Stimulated activated CD4-positive, alpha-beta T cell treated with anti-CD3 and anti-CD28 coated beads, Interleukin-1b, Interleukin-23, amount 100 ng/mL, for 4 hours (primary cell): ENCODE measurements around the gene MAGI1.

Experiments
- DNase-seq, 2 donors: peaks; one replicate each; pipeline ENCODE4 v3.0.0-alpha.2; 2020; ENCODE audit warnings: low read depth in 2 of 2

MAGI1 gene

GRCh38 chr3:65432388-65433003, 606.2 kb downstream of the MAGI1 start:
- DNase-seq = no peak

- DNase-seq = no peak
These were observed 612.8 kb downstream of the MAGI1 start for GRCh38 chr3:65425880-65426279.

GRCh38 chr3:65422154-65422553, 616.6 kb downstream of the MAGI1 start:
- DNase-seq = no peak

GRCh38 chr3:65419233-65419632, 619.5 kb downstream of the MAGI1 start:
- DNase-seq = no peak

GRCh38 chr3:65413891-65414290, 624.8 kb downstream of the MAGI1 start:
- DNase-seq = no peak

- no peak for DNase-seq
These were observed 626.1 kb downstream of the MAGI1 start for GRCh38 chr3:65412588-65412987.

GRCh38 chr3:65411367-65411766, 627.4 kb downstream of the MAGI1 start:
- DNase-seq = no peak

- no peak for DNase-seq
These were observed 629.5 kb downstream of the MAGI1 start for GRCh38 chr3:65409176-65409569.

GRCh38 chr3:65408531-65409175, 630.1 kb downstream of the MAGI1 start:
- no peak for DNase-seq

GRCh38 chr3:65406470-65406869, 632.2 kb downstream of the MAGI1 start:
- no peak for DNase-seq

- no peak for DNase-seq
These were observed 636.1 kb downstream of the MAGI1 start for GRCh38 chr3:65402597-65402996.

GRCh38 chr3:65401359-65402305, 637.1 kb downstream of the MAGI1 start:
- DNase-seq = no peak

- no peak for DNase-seq
These were observed 637.8 kb downstream of the MAGI1 start for GRCh38 chr3:65400899-65401298.

- DNase-seq = no peak
These were observed 639.8 kb downstream of the MAGI1 start for GRCh38 chr3:65398953-65399352.

- DNase-seq = no peak
These were observed 642.6 kb downstream of the MAGI1 start for GRCh38 chr3:65396078-65396477.

- DNase-seq = no peak
These were observed 647.6 kb downstream of the MAGI1 start for GRCh38 chr3:65391068-65391467.

GRCh38 chr3:65385805-65386204, 652.9 kb downstream of the MAGI1 start:
- no peak for DNase-seq

- no peak for DNase-seq
These were observed 657.2 kb downstream of the MAGI1 start for GRCh38 chr3:65381496-65382010.

GRCh38 chr3:65379223-65379622, 659.5 kb downstream of the MAGI1 start:
- no peak for DNase-seq

- no peak for DNase-seq
These were observed 661.1 kb downstream of the MAGI1 start for GRCh38 chr3:65377637-65378036.

- no peak for DNase-seq
These were observed 662.3 kb downstream of the MAGI1 start for GRCh38 chr3:65376426-65376825.

- DNase-seq = no peak
These were observed 667.7 kb downstream of the MAGI1 start for GRCh38 chr3:65371053-65371452.
